Measurements from ENCODE around the gene KHDRBS2.

- TF ChIP-seq NR1H2 (CRISPR knock-in tag; IDR thresholded peaks at IDR 0.05) (no peak), CTCF (IDR thresholded peaks at IDR 0.05) (no peak), ESRRA (CRISPR knock-in tag; IDR thresholded peaks at IDR 0.05; ENCODE audit: borderline replicate concordance) (no peak), NFYB (CRISPR knock-in tag; conservative IDR thresholded peaks at IDR 0.05; ENCODE audit: low read depth) (no peak)
Observed at GRCh38 chr6:61935242-61935846, 350.7 kb downstream of the KHDRBS2 start.
